NOMO-1 (cell line): ENCODE data around the gene CA6.
"Not testable (repeated sequence)": the region's sequence is repeated elsewhere in the genome, so short reads cannot be mapped to it uniquely, and the experiment has no call there.

Experiments
- DNase-seq, 2 experiments: peaks; one replicate each; lab custom pipeline; 2025; ENCODE audit not compliant: unreplicated experiment in 2 of 2; lab: John Stamatoyannopoulos, UW

The CA6 gene

DNA sequence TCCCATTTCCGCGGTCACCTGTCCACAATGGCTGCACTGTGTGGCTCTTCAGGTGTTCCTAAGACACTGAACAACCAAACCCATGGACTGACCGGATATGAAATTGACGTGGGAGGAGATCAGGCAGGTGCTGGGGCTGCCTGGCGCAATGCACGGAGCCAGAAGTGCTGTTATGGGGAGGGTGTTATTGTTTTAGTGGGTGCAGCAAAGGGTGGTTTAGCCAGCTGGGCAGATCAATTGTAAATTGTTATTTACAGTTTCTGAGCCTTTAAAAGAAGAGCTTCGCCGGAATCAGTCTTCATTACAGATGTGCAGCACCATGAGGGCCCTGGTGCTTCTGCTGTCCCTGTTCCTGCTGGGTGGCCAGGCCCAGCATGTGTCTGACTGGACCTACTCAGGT is at the start of gene CA6:
Gene CA6, plus strand, starts transcription at position 301 of the 400 bp plus-strand sequence. Its CDS starts 19 bp downstream, at position 320.
- no peak for DNase-seq

- DNase-seq = peak; percentile 48 to 74
Measured at GRCh38 chr1:8896775-8897174, 48.9 kb upstream of the CA6 start.

GRCh38 chr1:8897505-8897904 is 48.2 kb upstream of the CA6 start:
- not testable (repeated sequence) for DNase-seq

GRCh38 chr1:8898418-8898817 is 47.2 kb upstream of the CA6 start:
- DNase-seq = not testable (repeated sequence)

DNA sequence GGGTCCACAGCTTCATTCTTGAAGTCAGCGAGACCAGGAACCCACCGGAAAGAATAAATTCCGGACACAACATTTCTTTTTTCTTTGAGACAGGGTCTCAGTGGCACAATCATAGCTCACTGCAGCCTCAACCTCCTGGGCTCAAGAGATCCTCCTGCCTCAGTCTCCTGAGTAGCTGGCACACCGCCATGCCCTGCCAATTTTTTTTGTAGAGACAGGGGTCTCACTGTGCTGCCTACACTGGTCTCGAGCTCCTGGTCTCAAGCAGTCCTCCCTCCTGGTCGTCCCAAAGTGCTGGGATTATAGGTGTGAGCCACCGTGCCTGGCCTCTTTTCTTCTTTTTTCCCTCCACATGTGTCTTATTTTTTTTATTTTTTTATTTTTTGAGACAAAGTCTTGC is 46.6 kb upstream of the CA6 start:
- DNase-seq = no peak

DNA sequence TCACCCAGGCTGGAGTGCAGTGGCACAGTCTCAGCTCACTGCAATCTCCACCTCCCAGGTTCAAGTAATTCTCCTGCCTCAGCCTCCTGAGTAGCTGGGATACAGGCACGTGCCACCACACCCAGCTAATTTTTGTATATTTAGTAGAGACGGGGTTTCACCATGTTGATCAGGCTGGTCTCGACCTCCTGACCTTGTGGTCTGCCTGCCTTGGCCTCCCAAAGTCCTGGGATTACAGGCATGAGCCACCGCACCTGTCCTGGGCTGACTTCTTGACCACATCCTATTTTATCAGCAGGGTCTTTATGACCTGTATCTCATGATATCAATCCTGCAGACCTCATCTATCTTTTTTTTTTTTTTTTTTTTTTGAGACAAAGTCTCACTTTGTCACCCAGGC is 45.0 kb upstream of the CA6 start:
- DNase-seq = not testable (repeated sequence)

DNA sequence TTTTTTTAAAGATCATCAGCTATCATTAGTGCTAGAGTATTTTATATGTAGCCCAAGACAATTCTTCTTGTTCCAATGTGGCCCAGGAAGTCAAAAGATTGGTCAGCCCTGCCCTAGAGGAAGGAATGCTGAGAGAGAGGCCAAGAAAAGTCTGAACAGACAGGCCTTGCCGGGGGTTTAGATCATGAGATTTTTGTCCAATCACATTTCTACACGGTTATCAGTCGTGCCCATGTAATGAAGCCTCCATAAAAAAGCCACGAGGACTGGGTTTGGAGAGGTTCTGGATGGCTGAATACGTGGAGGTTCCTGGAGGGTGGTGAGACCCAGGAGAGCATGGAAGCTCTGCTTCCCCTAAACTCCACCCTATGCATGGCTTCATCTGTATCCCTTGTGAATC is 42.9 kb upstream of the CA6 start:
- no peak for DNase-seq

GRCh38 chr1:8903410-8903809 is 42.3 kb upstream of the CA6 start:
- DNase-seq = no peak

DNA sequence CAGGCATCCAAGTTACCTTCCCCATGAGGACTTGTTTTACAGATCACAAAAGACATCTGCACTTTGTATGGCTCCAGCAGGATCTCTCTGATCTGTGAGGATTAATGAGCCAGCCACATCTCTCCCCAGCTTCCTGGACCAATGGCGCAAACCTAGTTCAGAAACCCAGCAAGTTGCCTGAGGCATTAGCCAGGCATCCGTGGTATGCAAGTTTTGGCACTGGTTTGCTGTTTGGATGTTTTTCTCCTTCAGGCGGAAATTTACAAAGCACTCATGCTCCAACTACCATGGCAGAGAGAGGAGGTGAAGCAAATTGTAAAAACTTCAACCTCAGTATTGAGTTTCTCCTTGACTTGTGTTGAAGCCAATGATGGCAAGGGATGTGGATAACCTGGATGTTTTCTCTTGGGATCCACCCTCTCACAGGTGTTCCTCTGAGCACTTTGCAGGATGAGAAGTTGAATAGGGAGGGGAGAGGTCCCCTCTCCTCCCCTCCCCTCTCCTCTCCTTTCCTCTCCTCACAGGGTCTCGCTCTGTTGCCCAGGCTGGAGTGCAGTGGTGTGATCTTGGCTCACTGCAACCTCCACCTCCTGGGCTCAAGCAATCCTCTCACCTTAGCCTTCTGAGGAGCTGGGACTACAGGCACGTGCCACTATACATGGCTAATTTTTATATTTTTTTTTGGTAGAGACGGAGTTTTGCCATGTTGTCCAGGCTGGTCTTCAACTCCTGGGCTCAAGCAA is 41.6 kb upstream of the CA6 start:
- DNase-seq = no peak

DNA sequence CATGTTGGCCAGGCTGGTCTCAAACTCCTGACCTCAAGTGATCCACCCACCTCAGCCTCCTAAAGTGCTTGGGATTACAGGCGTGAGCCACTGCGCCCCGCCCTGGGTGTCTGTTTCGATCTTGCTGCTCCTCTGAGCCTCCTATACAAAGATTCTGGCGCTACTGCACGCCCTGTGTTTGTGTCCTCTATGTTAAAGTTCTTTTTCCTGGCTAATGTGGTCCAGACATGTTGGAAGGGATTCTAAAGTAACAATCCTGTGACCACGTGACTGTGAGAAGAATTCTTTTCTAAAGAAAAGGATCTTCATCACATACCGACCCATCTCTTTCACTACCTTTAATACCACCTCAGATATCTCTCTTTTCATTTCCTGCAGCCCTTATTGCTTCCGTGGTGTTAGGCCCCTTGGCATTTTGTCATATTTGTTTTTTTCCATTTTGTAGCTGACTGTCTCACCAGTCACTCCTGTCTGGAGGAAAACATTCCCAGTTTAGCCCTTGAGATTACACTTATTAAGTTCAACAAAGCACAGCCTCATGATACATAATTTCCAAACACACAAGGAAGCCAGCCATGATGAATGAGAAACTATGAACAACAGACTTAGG is 40.0 kb upstream of the CA6 start:
- no peak for DNase-seq

- DNase-seq = peak; percentile 45 to 84
Measured at GRCh38 chr1:8908388-8909151, 37.1 kb upstream of the CA6 start.

- DNase-seq = no peak
Measured at GRCh38 chr1:8910331-8910730, 35.3 kb upstream of the CA6 start.

GRCh38 chr1:8910914-8911313 is 34.8 kb upstream of the CA6 start:
- no peak for DNase-seq

GRCh38 chr1:8911416-8912309 is 34.0 kb upstream of the CA6 start:
- DNase-seq = no peak

GRCh38 chr1:8913457-8913856 is 32.2 kb upstream of the CA6 start:
- no peak for DNase-seq

DNA sequence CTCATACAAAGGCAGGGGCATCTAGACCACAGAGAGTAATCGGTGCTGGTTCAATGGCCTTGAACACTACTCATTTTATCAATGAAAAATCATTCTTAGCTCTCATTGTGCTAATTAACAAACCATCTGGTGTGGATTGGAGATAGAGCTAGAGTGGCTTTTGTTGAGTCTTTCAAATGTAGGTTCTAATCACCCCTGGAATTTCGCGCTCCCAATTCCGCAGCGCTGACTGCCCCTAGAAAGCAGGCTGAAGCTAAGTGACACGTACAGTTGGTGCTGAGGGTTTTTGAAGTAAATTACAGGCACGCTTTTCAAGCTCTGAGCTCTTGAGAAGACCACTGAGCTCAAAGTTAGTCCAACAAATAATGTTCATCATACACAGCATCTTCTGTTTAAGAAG is 31.2 kb upstream of the CA6 start:
- DNase-seq = no peak

- DNase-seq = no peak
Measured at GRCh38 chr1:8915446-8915845, 30.2 kb upstream of the CA6 start.

GRCh38 chr1:8917536-8917935 is 28.1 kb upstream of the CA6 start:
- not testable (repeated sequence) for DNase-seq

DNA sequence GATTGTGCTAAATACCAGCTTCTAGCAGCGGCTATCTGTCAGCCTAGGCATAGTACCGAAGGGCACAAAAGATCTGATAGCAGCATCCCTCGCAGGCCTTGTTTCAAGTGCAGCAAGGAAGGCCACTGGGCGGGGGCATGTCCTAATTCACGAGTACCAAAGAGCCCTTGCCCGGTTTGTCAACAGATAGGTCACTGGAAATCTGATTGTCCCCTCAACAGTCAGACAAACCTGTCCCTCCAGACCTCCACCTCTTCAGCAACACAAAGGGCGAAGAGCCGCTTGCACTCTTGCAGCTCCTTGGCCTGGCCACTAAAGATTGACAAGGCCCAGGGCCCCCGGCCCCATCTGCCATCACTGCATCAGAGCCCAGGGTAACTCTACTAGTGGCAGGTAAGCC is 22.7 kb upstream of the CA6 start:
- no peak for DNase-seq

- peak; percentile 64 to 67 for DNase-seq
Measured at GRCh38 chr1:8925406-8925805, 20.3 kb upstream of the CA6 start.

DNA sequence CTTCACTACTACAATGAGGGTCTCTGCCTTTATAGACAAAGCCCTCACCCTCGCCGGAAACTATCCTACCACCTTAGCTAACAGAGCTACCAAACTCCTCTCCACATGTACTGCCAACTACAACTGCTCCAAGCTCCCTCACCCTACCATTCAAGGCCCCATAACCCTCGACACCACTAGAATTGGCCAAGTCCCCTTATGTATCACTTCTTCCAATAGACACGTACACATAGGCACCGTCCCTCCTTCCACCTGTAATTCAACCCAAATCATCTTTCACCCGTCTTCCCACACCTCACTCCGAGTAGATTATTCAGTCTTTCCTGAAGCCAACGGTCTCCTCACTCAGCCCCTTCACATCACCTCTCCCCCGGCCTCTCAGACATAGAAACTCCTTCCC is 19.7 kb upstream of the CA6 start:
- no peak for DNase-seq
